G401 (cell line): ENCODE results near the gene SLC1A3. TPM values are rescaled to one million over a fixed set of nuclear protein-coding genes. Genes with fewer than 3 reads are reported as not detected.
"Not testable (repeated sequence)": the region's sequence is repeated elsewhere in the genome, so short reads cannot be mapped to it uniquely, and the experiment has no call there.

ENCODE experiments used
- DNase-seq: peaks from one replicate; pipeline ENCODE4 v3.0.0-alpha.2; 2015; ENCODE audit warnings: low spot score
- in situ Hi-C: cut with HindIII; loops from 2 replicates; pipeline ENCODE4 v1.10.0; 2016; ENCODE audit warnings: low sequenced_read_pairs, mixed read lengths
- total RNA-seq: library from RNA; depleted of rRNA; stranded (reverse); fragments of >200 nt; shearing (Covaris generic); gene quantifications from 2 replicates; pipeline ENCODE4 v1.2.3, GENCODE V29; 2014; rRNA removed

Gene SLC1A3
- total RNA-seq, result 2.9 TPM in 1 of 2 replicates, not detected in the other

- DNase-seq, result peak; percentile 30
- in situ Hi-C loops, result no loop called here
Measured at GRCh38 chr5:36606428-36607113, at the start of gene SLC1A3. SLC1A3 (plus strand) TSS chr5:36606606; CDS start chr5:36608424, 1,818 bp downstream.

DNA sequence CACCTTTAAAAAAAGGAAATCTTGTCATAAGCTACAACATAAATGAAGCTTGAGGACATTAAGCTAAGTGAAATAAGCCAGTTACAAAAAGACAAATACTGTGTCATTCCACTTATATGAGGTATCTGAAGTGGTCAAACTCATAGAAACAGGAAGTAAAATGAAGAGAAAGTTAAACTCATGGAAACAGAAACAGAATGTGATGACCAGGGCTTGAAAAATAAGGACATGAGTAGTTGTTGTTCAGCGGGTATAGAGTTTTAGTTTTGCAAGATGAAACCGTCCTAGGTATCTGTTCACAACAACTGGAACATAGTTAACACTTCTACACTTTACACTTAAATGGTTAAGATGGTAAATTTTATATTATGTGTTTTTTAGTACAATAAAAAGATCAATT is 47.8 kb upstream of the SLC1A3 start:
- DNase-seq, result no peak
- in situ Hi-C loops, result no loop called here

- no peak for DNase-seq
- in situ Hi-C loops, result no loop called here
Measured at GRCh38 chr5:36561601-36562000, 44.8 kb upstream of the SLC1A3 start.

- in situ Hi-C loops, result no loop called here
- DNase-seq, result no peak
Measured at GRCh38 chr5:36569491-36569890, 36.9 kb upstream of the SLC1A3 start.

- in situ Hi-C loops, result no loop called here
- no peak for DNase-seq
Measured at GRCh38 chr5:36570301-36571095, 35.9 kb upstream of the SLC1A3 start.

DNA sequence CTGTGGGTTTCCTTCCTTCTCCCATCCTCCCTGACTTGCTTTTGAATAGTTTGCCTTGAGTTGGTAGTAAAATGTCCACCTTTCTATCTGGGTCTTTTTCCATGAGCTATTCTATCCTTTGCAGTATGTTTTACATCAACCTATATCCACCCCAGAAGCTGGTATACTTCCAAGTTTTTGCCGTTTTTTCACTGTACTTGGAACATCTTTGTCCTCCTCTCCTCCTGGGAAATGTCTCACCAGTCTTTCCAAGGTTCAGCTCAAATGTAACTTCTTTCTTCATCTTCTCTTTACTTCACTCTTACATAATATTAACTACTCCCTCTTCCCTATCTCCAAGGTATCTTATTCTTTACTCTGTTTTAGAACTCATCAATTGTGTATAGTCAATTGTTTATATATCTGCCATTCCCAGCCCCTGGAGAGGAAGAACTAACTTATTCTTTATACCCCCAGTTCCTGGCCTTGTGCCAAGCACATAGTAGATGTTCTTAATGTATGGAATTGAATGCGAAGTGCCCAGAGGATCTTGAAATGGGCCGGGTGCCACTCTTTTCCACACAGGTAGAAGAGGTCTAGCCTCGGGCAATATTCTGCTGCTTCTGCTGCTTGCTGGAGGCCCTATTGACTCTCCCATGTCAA is 34.9 kb upstream of the SLC1A3 start:
- in situ Hi-C loops, result no loop called here
- no peak for DNase-seq

- in situ Hi-C loops, result no loop called here
- no peak for DNase-seq
Measured at GRCh38 chr5:36573438-36573837, 33.0 kb upstream of the SLC1A3 start.

- in situ Hi-C loops, result no loop called here
- DNase-seq, result no peak
Measured at GRCh38 chr5:36575361-36575781, 31.0 kb upstream of the SLC1A3 start.

DNA sequence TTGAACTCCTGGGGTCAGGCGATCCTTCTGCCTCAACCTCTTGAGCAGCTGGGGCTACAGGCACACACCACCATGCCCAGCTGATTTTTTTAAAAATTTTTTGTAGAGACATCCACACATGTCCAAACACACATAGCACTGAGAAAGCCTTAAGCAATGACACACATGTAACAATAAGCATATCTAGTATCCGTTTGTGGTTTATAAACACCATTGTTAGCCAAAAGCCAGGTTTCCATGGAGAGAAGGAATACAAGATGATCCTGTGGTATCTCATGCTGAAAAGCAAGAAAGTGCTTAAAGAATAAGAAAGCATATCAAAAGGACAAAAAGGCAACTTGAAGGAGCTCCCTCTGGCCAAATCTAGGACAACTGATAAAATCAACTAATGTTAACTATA is 29.7 kb upstream of the SLC1A3 start:
- no peak for DNase-seq
- in situ Hi-C loops, result no loop called here

DNA sequence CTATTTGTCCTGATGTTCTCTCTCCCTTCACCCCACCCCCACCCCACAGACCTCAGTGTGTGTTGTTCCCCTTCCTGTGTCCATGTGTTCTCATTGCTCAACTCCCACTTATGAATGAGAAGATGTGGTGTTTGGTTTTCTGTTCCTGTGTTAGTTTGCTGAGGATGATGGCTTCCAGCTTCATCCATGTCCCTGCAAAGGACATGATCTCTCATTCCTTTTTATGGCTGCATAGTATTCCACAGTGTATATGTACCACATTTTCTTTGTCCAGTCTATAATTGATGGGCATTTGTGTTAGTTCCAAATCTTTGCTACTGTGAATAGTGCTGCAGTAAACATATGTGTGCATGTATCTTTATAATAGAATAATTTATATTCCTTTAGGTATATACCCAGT is 26.5 kb upstream of the SLC1A3 start:
- DNase-seq, in situ Hi-C loops: not testable (repeated sequence)

DNA sequence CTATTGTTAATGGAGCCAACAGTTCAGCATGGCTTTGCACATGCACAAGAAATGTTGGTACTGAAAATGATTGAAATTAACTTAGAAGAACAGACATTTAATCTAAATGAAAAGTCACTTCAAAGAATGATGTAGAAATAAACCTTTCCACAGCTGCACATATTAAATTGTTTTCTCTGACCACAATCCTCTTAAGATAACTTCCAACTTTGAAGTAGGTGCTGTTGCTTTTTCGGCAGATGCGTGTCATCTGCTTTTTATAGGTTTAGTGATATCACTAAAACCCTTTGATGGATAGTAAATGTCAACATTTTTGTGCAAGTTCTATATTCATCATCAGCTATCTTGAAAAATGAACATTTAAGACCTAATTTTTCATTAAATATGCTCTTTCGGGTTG is 25.3 kb upstream of the SLC1A3 start:
- no peak for DNase-seq
- in situ Hi-C loops, result no loop called here

- in situ Hi-C loops, result no loop called here
- DNase-seq, result no peak
Measured at GRCh38 chr5:36584009-36584875, 22.2 kb upstream of the SLC1A3 start.

GRCh38 chr5:36585701-36586100 is 20.7 kb upstream of the SLC1A3 start:
- DNase-seq, result no peak
- in situ Hi-C loops, result no loop called here

DNA sequence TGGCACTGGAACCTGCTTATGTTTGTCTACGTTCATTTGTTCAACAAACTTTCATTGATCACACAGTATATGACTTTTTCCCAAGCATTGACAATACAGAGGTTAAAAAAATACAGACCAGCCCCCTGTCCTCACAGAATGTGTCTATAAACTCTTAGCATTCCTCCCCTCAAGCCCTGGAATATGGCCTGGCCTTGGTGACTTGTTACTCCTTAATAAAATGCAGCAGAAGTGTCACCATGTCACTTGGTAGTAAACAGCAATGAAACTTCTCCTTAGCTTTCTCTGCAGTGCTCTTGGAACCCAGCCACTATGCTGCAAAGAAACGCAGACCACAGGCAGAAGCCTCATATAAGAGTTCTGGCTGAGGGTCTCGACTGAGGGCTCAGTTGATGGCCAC is 19.1 kb upstream of the SLC1A3 start:
- no peak for DNase-seq
- in situ Hi-C loops, result no loop called here

DNA sequence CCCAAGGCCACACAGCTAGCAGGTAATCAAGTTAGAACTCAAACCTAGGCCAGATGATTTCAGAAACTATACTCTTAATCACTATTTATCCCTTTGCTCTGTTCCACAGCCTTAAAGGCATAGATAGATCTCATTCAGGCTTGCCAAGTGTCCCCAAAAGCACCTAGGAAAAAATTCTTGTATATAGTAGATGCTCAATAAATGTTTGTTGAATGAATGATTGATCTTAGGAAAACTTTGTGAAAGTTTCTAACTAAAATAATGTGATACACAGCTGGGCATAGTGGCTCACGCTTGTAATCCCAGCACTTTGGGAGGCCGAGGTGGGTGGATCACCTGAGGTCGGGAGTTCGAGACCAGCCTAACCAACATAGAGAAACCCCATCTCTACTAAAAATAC is 16.7 kb upstream of the SLC1A3 start:
- DNase-seq, in situ Hi-C loops: not testable (repeated sequence)

- in situ Hi-C loops, result no loop called here
- DNase-seq, result no peak
Measured at GRCh38 chr5:36590513-36591286, 15.7 kb upstream of the SLC1A3 start.

DNA sequence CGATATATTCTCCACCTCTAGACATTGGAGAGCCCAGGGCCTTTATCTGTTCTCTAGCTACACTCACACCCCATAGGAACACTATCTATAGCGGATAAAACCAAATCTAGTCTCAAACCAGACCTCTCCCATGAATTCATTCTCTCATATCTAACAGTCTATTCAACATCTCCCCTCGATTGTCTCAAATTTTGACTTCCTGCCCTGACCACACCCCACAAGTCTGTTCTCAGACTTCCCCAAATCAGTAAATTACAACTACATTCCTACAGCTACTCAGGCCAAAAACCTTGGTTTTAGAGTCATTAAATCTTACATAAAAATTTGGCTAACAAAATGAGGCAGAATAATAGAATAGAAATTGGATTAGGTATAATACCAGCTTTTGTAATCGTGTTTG is 12.5 kb upstream of the SLC1A3 start:
- in situ Hi-C loops, result no loop called here
- no peak for DNase-seq

GRCh38 chr5:36596247-36596646 is 10.2 kb upstream of the SLC1A3 start:
- DNase-seq, result no peak
- in situ Hi-C loops, result no loop called here

DNA sequence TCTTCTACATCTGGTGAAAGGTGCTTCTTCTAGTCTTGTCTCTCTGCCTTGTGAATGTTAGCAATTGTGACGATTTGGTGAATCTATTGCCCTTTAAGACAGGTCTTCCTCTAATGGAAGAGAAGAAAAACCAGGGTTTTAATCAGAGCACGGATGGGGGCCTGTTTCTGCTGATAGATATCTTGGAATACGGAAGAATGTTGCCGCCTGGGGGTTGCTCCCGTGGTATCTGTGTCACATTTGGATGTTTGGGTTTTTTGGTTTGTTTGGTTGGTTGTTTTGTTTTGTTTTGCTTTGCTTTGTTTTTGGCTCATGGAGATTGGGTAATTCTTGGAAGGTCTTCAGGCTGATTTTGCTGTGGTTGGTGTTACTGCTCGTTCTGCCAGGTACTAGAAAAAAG is 9.7 kb upstream of the SLC1A3 start:
- in situ Hi-C loops, result no loop called here
- no peak for DNase-seq
